Right cardiac atrium (tissue), 5 donors: ENCODE measurements around the gene ARPC4. TPM values are rescaled to one million over a fixed set of nuclear protein-coding genes. Genes with fewer than 3 reads are reported as not detected.
A peak's percentile ranks its signal among the peaks of the same experiment; 100 is the strongest.
"Not testable (repeated sequence)": the region's sequence is repeated elsewhere in the genome, so short reads cannot be mapped to it uniquely, and the experiment has no call there.

Experiments
- ATAC-seq, 2 donors: fragments of 200-7000 bp; cut with Tn5 transposase; one replicate each; pipeline versions ENCODE4 v1.8.0 to v1.9.1; 2020; ENCODE audit warnings: moderate library complexity in 2 of 2, mild to moderate bottlenecking in 1 of 2
- DNase-seq, 3 donors: peaks; one replicate each; pipeline ENCODE4 v3.0.0-alpha.2; 2020
- H3K27ac ChIP-seq: one replicate; pipeline ENCODE4 v1.5.1; 2013; ENCODE audit warnings: mild to moderate bottlenecking, low read length, control low read depth, moderate library complexity
- H3K27me3 ChIP-seq: one replicate; pipeline ENCODE4 v1.6.1; 2013; ENCODE audit not compliant: control insufficient read depth, insufficient read depth
- H3K4me1 ChIP-seq: one replicate; pipeline ENCODE4 v1.6.1; 2013; ENCODE audit warnings: low read length; ENCODE audit not compliant: control insufficient read depth, insufficient read depth
- H3K4me3 ChIP-seq: one replicate; pipeline ENCODE4 v1.5.1; 2013; ENCODE audit warnings: low read length, control low read depth
- H3K9me3 ChIP-seq: one replicate; pipeline ENCODE4 v1.6.1; 2013; ENCODE audit warnings: low read length; ENCODE audit not compliant: control insufficient read depth
- WGBS: extraction: QIAGEN DNeasy Blood & Tissue Kit; methylation state at CpG from one replicate; pipeline ENCODE4 v1.1.7; 2013; 5-methylcytosine and 5-hydroxymethylcytosine counted together
- intact Hi-C, 4 donors: fragments of 100-400 bp; cut with DNase I; formaldehyde crosslinking; loops; one replicate each; pipeline versions ENCODE4 v1.11.0 to v1.14.0; 2022 to 2023
- polyA plus RNA-seq: library from polyadenylated mRNA; stranded (reverse); fragments of 200-250 nt; gene quantifications from one replicate; pipeline ENCODE4 v1.2.3, GENCODE V29; 2013
- total RNA-seq, 4 donors: library from RNA; stranded (reverse); fragmentation: NEBNext Ultra II Directional; extraction: Animal tissue kit (Norgen Biotek cat#: 25700); gene quantifications; one replicate each; pipeline ENCODE4 v1.2.1, GENCODE V29; 2021
- donor health status: healthy with polysubstance abuse.
- donor health status: DM: no; HTN: yes; CAD: no.
- donor health status: DM: no; HTN: no; CAD: no.
- donor health status: DM: no; HTN: yes; CAD: no; lungs with severe emphysema.
- donor health status: DM: yes; HTN: yes; CAD: no.

Gene ARPC4
- total and polyA plus RNA-seq, 5 donors: 51.1 to 104 (median 68.7) TPM

DNA sequence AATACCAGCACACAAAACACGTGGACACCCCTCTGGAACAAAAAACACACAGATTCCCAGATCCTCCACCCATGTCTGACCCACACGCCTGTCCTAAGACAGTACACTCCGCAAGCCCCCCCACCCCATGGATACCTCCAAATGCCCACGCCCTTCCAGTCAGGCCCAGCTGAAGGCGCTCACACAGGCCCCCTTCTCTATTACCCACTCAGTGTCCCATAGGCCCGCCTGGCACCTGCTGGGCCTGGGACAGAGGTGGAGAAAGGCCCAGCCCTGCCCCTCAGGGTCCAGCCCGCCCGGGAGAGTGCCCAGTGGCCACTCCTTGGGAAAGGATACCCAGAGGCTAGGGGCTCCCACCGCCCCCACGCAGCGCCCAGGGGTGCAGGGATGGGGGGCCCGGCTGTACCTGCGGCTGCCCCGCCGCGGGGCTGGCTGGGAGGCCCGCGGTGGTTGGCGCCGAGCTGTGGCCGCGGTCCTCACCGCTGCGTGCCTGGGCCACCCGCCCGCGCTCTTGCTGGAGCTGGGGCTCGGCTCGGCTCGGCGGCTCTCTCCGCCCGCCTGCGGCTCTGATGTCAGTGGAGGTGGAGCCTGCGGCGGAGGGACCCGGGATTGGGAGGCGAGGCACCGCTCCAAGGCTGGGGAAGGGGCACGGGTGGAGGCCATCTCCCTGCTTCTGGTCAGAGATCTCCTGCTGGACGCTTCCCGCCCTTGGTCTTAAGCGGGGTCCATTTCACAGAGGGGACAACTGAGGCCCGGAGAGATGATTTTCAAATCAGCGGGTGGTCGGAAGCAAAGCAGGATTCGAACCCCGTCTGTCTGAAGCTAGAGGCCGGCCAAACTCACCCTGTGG, 23.2 kb upstream of the ARPC4 start, which contains the start of gene CAMK1:
TSS of gene CAMK1 (minus strand) at position 522 of the 850 bp plus-strand sequence. CDS start 2,198 bp downstream, outside the sequence.
- intact Hi-C loops: no loop called here
- Histone ChIP-seq H3K27me3 (no peaks in the 10 kb centered on the region), H3K9me3 (no peaks in the 10 kb centered on the region), H3K27ac (peak within 1 kb of the TSS; percentile 80), H3K4me1 (peaks cover 5% of the 10 kb centered on the region), H3K4me3 (peak within 1 kb of the TSS; percentile 80)
- WGBS: 3% methylated on average over 49 of the region's 49 CpGs
- DNase-seq (peak; percentile 88 to 95 (median 95)), ATAC-seq (peak; percentile 93 to 94)

DNA sequence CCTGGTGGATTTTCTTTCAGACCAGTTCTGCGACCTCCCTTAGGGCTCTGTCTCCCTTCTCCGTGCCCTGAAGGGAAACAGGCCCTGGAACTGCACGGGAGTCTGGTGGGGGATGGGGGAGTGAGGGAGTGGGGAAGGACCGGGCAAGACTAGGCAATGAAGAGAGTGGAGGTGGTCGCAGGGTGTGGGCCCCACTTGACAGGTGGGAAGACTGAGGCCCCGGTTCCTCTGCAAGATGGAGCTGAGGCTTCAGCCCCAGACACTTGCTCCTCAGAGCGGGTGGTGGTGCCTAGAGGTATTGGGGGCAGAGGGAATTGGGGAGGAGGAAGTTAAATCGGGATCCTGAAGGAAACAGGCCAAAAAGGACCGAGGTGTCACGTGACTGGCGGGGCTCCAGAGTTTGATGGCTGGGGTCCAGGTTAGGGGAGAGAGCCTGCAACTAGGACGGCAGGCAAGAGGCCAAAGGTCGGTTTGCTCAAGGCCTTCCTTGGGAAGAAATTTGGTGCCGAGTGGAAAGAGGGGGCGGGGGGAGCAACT, 22.5 kb upstream of the ARPC4 start:
- intact Hi-C loops: no loop called here
- Histone ChIP-seq H3K4me1 (peaks cover 5% of the 10 kb centered on the region), H3K4me3 (peak overlapping the region; percentile 80), H3K27me3 (no peaks in the 10 kb centered on the region), H3K27ac (peak overlapping the region; percentile 80), H3K9me3 (no peaks in the 10 kb centered on the region)
- 12% methylated on average over 15 of the region's 15 CpGs for WGBS
- DNase-seq (peak; percentile 93 to 98 (median 97)), ATAC-seq (peak; percentile 42 to 55)

DNA sequence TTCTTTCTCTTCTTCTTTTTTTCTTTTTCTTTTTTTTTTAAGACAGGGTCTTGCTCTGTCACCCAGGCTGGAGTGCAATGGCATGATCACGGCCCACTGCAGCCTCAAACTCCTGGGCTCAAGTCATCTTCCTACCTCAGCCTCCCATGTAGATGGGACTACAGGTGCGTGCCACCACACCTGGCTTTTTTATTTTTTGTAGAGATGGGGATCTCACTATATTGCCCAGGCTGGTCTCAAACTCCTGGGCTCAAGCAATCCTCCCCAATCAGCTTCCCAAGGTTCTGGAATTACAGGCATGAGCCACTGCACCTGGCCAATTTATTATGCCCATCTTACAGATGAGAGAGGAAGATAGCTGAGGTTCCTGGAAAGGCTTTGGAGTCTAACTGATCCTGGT, 21.9 kb upstream of the ARPC4 start:
- ATAC-seq, H3K27me3 ChIP-seq, intact Hi-C loops, H3K4me3 ChIP-seq, DNase-seq, H3K4me1 ChIP-seq, H3K9me3 ChIP-seq, H3K27ac ChIP-seq: not testable (repeated sequence)
- 89% methylated on average over 2 of the region's 2 CpGs for WGBS

DNA sequence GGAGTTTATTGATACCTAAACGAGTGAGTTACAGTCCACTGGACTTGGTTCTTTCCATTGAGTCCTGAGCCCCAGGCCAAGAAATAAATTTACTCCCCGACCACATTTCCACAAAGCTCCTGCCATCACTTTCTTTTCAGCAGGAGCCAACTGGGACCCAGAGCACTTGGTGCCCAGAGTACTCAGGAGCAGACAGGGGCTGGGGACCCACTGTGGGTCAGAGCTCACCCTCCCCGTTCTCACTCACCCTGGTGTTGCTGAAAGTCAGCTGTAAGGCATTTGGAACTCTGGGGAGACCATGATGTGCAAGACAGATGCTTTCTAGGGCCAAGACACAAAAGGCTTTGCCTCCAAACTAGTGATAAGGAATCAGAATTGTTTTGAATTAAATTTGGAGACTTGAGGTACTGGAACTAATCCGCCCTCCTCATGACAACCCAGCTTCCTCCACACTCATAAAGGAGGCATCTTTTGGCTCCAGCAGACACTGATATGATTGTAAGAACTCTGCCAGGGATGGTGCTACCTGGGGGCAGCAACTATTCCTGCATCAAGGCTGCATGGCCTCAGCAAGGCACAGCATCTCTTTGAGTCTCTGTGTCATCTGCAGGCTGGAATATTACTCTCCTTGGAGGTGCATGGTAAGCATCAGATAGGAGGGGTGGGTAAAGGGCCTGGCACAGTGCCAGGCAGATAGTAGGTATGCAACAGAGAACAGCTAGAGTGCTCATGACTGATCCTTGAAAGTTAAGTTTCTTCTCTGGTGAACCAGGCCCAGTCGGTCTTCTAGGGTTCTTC, 15.8 kb upstream of the ARPC4 start:
- H3K9me3 ChIP-seq: no peaks in the 10 kb centered on the region
- ATAC-seq (no peak), DNase-seq (no peak)
- peaks cover 4% of the 10 kb centered on the region for H3K4me1 ChIP-seq
- H3K4me3 ChIP-seq: no peak overlapping the region
- WGBS: 82% methylated on average over 5 of the region's 5 CpGs
- H3K27me3 ChIP-seq: no peaks in the 10 kb centered on the region
- H3K27ac ChIP-seq: no peak overlapping the region
- intact Hi-C loops: no loop called here

DNA sequence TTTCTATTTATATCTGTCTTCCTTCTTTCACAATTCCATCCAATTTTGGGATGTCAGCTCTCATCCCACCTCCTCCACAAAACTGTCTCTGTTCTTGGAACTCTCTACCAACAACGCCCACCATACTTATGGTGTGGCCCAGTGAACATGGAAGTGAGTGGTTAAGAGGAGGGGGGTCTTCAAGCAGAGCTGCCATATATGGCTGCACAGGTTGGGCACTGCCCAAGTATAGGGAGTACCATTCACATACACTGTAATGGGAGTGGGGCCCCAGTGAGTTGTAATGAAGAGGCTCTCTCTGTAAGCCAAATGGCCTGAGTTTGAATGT, 15.2 kb upstream of the ARPC4 start:
- WGBS: 85% methylated on average over 1 of the region's 1 CpG
- no peak overlapping the region for H3K4me3 ChIP-seq
- H3K4me1 ChIP-seq: peaks cover 4% of the 10 kb centered on the region
- H3K27me3 ChIP-seq: no peaks in the 10 kb centered on the region
- intact Hi-C loops: no loop called here
- H3K27ac ChIP-seq: no peak overlapping the region
- H3K9me3 ChIP-seq: no peaks in the 10 kb centered on the region
- ATAC-seq (no peak), DNase-seq (no peak)

DNA sequence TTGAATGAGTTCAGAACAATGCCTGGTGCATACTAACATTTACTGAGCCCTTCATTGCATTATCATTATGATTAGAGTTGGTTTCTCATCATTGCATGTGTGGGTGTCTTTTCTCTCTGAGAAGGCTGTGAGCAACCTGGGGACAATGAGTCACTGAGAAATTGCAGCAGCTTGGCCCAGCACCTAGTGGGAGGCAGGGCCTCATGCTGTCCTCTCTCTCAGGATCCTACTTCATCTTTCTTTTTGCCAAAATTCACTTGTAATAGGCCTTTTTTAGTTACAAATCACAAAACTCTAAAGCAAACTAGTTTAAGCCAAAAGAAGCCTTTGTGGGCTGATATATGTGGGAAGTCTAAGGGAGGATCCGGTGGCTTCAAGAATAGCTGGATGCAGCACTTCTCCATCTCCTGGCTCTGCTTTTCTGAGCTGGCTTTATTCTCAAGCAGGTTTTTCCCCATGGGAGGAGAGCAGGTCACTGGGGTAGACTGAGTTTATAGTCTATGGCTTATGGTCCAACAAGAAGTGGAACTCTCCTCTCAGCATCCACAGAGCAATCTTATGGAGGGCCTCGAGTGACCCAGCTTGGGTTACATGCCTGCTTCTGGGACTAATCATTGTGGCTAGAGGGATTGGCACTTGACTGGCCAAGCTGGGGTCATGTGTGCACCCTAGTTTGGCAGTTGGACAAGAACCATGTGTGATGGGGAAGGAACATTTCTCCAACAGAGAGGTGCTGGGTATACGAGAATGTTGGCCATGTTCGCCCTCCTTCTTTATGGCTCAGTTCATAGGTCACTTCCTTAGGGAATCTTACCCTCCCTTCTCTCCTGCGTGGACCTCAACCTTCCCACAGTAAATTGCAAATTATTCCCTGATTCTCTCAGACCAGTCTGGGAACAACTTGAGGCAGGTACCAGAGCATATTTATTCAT, 14.5 kb upstream of the ARPC4 start:
- ATAC-seq (no peak), DNase-seq (no peak)
- Histone ChIP-seq H3K9me3 (no peaks in the 10 kb centered on the region), H3K4me1 (peaks cover 4% of the 10 kb centered on the region), H3K27ac (no peak overlapping the region), H3K27me3 (no peaks in the 10 kb centered on the region), H3K4me3 (no peak overlapping the region)
- intact Hi-C loops: no loop called here
- 72% methylated on average over 5 of the region's 5 CpGs for WGBS

DNA sequence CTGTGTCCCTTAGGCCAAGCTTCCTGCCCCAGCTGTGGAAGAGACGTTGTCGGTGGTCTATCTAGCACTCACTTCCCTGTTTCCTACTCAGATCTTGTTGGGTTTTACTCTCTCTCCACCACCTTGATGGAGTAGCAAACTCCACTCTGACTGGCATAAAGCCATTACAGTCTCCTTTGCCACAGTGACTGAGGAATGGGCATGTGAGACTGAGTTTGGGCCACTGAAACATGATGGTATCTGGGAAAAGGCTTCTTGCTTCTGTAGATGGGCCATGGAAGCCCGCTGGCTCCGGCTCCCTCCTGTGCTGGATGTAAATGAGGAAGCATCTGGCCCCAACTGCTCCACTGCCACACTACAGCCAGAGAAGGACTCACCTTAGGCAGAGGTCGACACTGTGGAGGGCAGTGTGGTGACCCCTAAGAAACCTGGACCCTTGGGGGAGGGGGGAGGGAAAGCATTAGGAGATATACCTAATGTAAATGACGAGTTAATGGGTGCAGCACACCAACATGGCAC, 13.7 kb upstream of the ARPC4 start:
- DNase-seq (no peak), ATAC-seq (no peak)
- Histone ChIP-seq H3K27ac (no peak overlapping the region), H3K4me1 (peaks cover 4% of the 10 kb centered on the region), H3K9me3 (no peaks in the 10 kb centered on the region), H3K4me3 (no peak overlapping the region), H3K27me3 (no peaks in the 10 kb centered on the region)
- intact Hi-C loops: no loop called here
- 73% methylated on average over 6 of the region's 6 CpGs for WGBS

DNA sequence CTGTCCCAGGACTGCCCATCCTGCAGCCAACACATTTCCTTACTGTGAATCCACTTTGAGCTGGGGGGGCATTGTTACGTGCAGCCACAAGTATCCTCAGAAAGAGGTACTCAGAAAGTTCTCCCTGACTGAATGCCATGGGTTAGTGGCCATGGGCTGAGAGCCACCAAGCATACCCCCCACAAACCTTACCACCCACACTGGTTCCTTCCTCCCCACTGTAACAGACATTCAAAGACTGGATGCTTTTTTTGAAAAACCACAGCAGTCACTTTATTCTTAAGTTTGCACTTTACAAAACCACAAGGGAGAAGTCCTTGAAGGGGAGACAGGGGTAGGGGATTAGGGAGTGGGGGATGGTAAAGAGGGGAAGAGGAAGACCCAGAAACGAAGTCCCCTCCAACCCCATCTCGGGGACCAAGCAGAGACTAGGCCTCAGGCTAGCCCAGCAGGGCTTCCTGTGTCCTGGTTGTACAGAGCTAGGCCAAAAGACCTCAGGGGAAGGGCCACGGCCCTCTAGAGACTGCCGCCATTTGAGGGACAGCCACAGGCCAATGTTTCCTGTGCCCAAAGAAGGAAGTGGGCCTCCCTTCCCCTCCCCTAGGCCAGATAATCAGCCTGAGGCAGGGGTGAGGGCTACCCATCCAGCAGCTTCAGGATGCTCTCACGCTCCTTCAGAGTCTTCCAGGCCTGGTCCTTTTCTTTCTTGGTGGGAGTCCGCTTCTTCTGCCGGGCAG, 13.0 kb upstream of the ARPC4 start:
- Histone ChIP-seq H3K4me1 (peaks cover 4% of the 10 kb centered on the region), H3K4me3 (no peak overlapping the region), H3K9me3 (no peaks in the 10 kb centered on the region), H3K27me3 (no peaks in the 10 kb centered on the region), H3K27ac (no peak overlapping the region)
- 72% methylated on average over 8 of the region's 8 CpGs for WGBS
- no peak for DNase-seq
- peak; percentile 28 to 37 for ATAC-seq
- intact Hi-C loops: loop anchor here in 1 of 4 donors (10.0 kb wide), 1 partner anchor 45 kb away; the partner anchor contains the start of gene BRPF1

DNA sequence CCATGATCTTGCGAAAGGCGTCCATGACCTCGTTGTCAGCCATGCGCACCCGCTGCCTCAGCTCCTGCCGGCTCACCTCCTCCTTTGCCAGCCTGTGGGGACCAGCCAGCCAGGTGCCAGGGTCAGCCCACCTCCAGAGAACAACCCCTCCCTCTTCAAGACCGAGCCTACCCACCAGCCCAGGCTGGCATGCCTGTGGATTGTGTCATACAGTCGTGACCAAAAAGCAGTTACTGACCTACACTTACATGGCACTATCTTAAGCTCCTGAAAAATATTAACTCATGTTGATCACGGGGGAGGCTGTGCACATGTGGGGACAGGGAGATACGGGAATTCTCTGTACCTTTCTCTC, 12.4 kb upstream of the ARPC4 start:
- intact Hi-C loops: loop anchor here in 1 of 4 donors (10.0 kb wide), 1 partner anchor 46 kb away; the partner anchor contains the start of gene BRPF1
- ATAC-seq: no peak
- no peaks in the 10 kb centered on the region for H3K27me3 ChIP-seq
- peaks cover 4% of the 10 kb centered on the region for H3K4me1 ChIP-seq
- H3K4me3 ChIP-seq: no peak overlapping the region
- 81% methylated on average over 10 of the region's 10 CpGs for WGBS
- no peak overlapping the region for H3K27ac ChIP-seq
- DNase-seq: peak in 1 of 3 donors; percentile 59
- H3K9me3 ChIP-seq: no peaks in the 10 kb centered on the region
